ENCODE measurements around the gene MED23.
A peak's percentile ranks its signal among the peaks of the same experiment; 100 is the strongest.

Gene MED23

GRCh38 chr6:131641554-131641953, 13.5 kb upstream of the MED23 start:
- no peak overlapping the region for H3K4me3 ChIP-seq
- no peak overlapping the region for H3K27ac ChIP-seq

- Histone ChIP-seq H3K27ac (no peak overlapping the region), H3K4me3 (no peak overlapping the region)
Measured at GRCh38 chr6:131640576-131640975, 12.5 kb upstream of the MED23 start.

- H3K4me3 ChIP-seq: no peak overlapping the region
- H3K27ac ChIP-seq: no peak overlapping the region
Measured at GRCh38 chr6:131640100-131640499, 12.1 kb upstream of the MED23 start.

DNA sequence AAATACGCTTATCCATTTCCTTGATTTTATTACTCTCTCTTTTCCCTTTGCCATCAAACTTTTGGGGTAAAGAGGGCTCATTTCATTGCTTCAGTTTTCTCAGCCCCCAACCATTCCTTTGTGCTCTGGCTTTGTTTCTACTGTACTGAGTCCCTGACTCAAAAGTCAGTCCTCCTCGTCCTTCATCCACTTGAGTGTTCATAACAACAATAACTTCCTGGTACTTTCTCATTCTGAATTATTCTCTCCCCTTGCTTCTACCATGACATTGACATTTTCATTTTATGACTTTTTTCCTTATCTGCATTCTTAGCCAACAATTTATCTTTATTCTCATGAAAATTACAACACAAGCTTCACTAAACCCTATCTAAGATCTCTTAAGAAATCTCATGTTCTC, 10.0 kb upstream of the MED23 start:
- H3K4me3 ChIP-seq: peak overlapping the region in 1 of 7 experiments; percentile 7
- no peak overlapping the region for H3K27ac ChIP-seq

DNA sequence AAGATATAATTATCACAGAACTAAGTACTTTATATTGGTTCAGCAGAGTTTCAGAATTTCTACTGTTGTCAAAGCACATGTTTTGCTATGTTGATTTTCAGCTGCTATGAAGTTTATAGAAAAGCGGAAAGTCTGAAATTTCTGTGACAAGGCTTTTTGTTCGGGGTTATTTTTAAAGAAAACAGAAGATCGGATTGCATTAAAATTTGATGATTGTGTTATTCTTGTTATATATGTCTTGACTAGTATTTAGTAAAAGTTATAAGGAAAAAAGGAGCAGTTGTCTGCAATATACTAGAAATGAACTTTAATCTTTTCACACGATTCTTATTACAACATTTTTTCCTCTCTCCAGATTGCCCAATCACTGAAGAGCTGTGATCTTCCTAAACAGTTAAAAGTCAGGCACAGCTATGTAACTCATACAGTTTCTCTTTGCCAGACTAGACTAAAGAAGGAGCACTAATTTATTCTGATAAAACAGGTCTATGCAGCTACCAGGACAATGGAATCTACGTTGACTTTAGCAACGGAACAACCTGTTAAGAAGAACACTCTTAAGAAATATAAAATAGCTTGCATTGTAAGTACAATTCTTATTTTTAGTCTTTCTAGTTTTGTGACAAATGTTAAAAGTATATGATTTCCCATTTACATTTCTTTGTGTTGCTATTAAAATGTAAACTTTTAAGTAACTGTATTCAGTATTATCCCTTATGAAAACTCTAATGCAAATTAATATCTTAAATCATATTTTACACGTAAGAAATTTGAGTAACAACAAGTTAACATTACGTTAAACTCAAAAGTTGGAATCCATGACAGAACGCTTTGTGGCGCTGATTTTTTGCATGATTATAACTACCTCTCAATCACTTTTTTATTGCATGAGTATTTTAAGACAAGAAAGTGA, 9.1 kb upstream of the MED23 start, which contains the start of gene ENPP3:
ENPP3 (plus strand) TSS at position 423 of the 913 bp plus-strand sequence; CDS start at position 506, 83 bp downstream.
- no peak within 1 kb of the TSS for H3K4me3 ChIP-seq
- no peak within 1 kb of the TSS for H3K27ac ChIP-seq

- no peak overlapping the region for H3K4me3 ChIP-seq
- H3K27ac ChIP-seq: no peak overlapping the region
Measured at GRCh38 chr6:131635384-131636340, 7.6 kb upstream of the MED23 start.

GRCh38 chr6:131631625-131632289, 3.7 kb upstream of the MED23 start:
- Histone ChIP-seq H3K27ac (no peak overlapping the region), H3K4me3 (no peak overlapping the region)

- H3K27ac ChIP-seq: peak overlapping the region in 1 of 21 experiments; percentile 35
- no peak overlapping the region for H3K4me3 ChIP-seq
Measured at GRCh38 chr6:131629651-131630050, 1.6 kb upstream of the MED23 start.

DNA sequence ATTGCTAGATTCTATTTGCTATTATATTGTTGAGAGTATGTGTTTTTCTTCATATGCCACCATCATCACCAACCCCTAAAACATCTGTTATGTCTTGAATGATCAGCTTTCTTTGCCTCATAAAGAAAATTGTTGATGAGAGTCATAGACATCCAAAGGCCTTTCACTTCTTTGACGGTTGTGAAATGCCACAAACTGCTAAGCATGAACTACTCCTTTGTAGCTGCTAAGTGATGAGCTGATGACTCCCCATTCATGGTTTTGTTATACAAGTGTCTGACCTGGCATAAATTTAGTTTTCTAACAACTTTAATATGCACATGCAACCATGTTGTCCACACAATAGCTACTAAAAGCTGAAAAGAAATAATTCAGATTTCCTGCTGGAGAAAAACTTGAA, 684 bp upstream of the MED23 start:
- Histone ChIP-seq H3K27ac (peak overlapping the region in 14 of 21 experiments; percentile 29 to 90 (median 84)), H3K4me3 (peak overlapping the region in 4 of 7 experiments; percentile 66 to 89 (median 74))

DNA sequence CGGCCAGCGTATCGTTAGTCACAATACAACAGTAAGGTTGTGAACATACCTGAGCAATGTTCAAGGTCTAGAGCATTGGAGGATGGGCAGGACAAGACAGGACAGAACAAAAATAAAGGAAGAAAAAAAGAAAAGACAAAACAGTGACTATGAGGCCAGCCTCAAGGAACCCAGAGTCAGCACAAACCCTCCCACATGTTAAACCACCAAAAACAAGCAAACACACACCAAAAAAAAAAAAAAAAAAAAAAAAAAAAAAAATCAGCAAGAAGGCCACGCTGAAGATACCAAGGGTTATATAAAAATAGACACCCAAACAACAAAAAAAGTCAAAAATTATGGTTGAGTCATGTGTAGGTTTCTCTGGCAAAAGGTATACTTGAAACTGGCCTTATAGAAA, 12.8 kb downstream of the MED23 start:
- no peak overlapping the region for H3K4me3 ChIP-seq
- H3K27ac ChIP-seq: no peak overlapping the region

- no peak overlapping the region for H3K4me3 ChIP-seq
- H3K27ac ChIP-seq: no peak overlapping the region
Measured at GRCh38 chr6:131613296-131613925, 14.6 kb downstream of the MED23 start.

DNA sequence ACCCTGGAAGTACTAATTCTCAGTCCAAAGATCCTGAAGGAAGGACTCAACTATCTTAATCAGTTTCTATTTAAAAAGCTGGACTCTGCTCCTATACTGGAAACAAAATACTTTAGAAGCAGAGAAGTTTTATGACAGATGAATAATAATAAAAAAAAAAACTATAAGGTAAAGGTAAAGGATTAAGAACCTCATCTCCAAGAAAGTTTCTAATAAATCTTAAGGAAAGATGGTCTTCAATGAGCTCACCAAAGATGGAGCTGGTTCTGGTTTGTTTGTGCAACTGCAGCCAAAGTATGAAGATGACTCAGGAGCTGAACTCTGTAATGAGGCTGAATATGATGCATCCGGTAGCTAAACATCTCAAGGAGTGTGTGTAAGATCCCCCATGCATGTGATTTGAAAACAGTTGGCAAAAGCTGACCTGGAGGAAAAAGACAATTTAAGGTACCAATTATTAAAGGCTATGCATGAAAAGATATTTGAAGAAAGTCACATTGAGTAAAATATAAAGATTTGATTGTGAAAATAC, 25.2 kb downstream of the MED23 start:
- Histone ChIP-seq H3K4me3 (no peak overlapping the region), H3K27ac (no peak overlapping the region)

GRCh38 chr6:131600716-131601115, 27.3 kb downstream of the MED23 start:
- H3K27ac ChIP-seq: no peak overlapping the region
- no peak overlapping the region for H3K4me3 ChIP-seq

DNA sequence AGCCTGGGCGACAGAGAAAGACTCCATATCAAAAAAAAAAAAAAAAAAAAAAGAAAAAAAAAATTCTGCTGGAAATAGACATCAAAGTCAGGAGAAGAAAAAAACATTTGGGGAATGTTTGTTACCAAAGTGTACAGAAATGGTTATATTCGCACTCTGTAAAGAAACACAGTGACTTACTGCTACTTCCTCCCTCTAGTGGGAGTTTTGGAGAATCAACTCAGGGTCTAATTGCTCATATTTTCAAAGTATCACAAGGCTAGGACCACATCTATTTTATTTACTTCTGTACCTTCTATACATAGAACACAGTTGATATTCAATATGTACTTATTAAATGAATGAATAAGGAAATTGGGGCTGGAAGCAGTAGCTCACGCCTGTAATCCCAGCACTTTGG, 30.6 kb downstream of the MED23 start:
- Histone ChIP-seq H3K27ac (no peak overlapping the region), H3K4me3 (no peak overlapping the region)

- H3K4me3 ChIP-seq: no peak overlapping the region
Measured at GRCh38 chr6:131594074-131594473, 34.0 kb downstream of the MED23 start.

GRCh38 chr6:131592935-131593334, 35.1 kb downstream of the MED23 start:
- Histone ChIP-seq H3K4me3 (no peak overlapping the region), H3K27ac (no peak overlapping the region)

More at GRCh38 chr6:131594074-131594473, 34.0 kb downstream of the MED23 start:
- no peak overlapping the region for H3K27ac ChIP-seq

DNA sequence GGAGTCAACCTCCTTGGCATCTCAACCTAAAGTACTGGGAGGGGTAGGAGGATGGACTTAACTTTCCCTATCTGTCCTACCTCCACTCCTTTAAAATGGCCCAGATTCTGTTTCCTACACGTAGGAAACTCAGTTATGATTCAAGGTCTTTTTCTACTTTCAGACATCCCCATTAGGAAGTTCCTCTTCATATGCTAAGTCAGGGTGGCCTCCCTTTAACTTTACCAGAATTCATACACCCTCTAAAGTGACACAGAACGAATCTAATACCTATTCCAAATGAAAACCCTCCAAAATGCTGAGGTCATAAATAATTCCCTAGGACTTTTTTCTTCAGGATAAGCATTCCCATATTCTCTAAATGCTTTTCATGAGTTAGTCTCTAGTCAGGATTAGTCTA, 39.4 kb downstream of the MED23 start:
- Histone ChIP-seq H3K4me3 (no peak overlapping the region), H3K27ac (no peak overlapping the region)

GRCh38 chr6:131587909-131588308, 40.1 kb downstream of the MED23 start:
- Histone ChIP-seq H3K4me3 (no peak overlapping the region), H3K27ac (no peak overlapping the region)

DNA sequence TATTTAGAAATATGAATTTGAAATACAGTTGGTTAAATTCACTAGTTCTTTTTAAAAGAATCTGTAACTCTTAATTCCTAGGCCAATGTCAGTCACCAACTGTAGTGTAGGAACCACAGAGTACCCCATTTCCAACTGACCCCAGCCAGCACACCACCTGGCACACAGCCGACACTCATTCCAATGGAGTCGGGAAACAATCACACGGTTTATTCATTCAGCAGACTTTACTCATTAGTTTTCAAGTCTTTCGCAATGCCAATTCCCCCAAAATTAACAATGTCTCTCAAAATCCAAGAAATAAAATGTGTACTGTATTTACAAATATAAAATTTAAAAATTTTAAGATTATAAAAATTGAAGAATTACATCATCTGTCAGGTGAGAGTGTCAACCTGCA, 41.5 kb downstream of the MED23 start:
- no peak overlapping the region for H3K4me3 ChIP-seq

More for the DNA sequence above, 41.5 kb downstream of the MED23 start:
- no peak overlapping the region for H3K27ac ChIP-seq
